ENCODE data around the gene FBXO46. TPM values are rescaled to one million over a fixed set of nuclear protein-coding genes. Genes with fewer than 3 reads are reported as not detected.

Gene FBXO46
- total and polyA plus RNA-seq, 2 donors (not counting 3 experiments of a cell fraction or from before 2014, with no cell fraction given): 7.7 to 21.2 TPM

GRCh38 chr19:45761714-45762113, 31.0 kb upstream of the FBXO46 start:
- H4K20me1 ChIP-seq (replicated peaks; ENCODE audit: control insufficient read depth, extremely low read depth, insufficient read depth, low read length): no peaks in the 10 kb centered on the region
- no peak for DNase-seq (ENCODE audit: low read depth, low spot score)
- H3K9ac ChIP-seq (replicated peaks; ENCODE audit: extremely low read depth, insufficient read depth, low read length): no peak overlapping the region
- no peaks in the 10 kb centered on the region for H3K79me2 ChIP-seq (ENCODE audit: control insufficient read depth, insufficient read depth, low read length)
- ChIA-PET CTCF (interaction anchor here (0.5 kb wide), 1 partner anchor 54 kb away, joined by 3 read pairs; no protein-coding TSS in a partner anchor), POLR2A (no interaction called here)
- H3K36me3 ChIP-seq (ENCODE audit: control insufficient read depth in 2 of 2, extremely low read depth in 1 of 2, insufficient read depth in 2 of 2, low read length in 2 of 2): no peaks in the 10 kb centered on the region
- no peaks in the 10 kb centered on the region for H3K9me3 ChIP-seq (replicated peaks; ENCODE audit: control insufficient read depth, insufficient read depth, low read length)
- H3K4me3 ChIP-seq (replicated peaks in 1 of 3; ENCODE audit: insufficient read depth in 1 of 3, low read depth in 1 of 3, low read length in 3 of 3): no peak overlapping the region
- no TSS peak for BruUV-seq (replicated peaks)
- dilution Hi-C loops (cut with MboI; ENCODE audit: extremely low pct_ligation_motif_present, low sequenced_read_pairs) (no loop called here), intact Hi-C loops (cut with micrococcal nuclease) (no loop called here)
- H3K27ac ChIP-seq (ENCODE audit: insufficient read depth, low read depth, low read length): no peak overlapping the region
- TF ChIP-seq GATA2 (IDR thresholded peaks at IDR 0.05; ENCODE audit: insufficient read depth, insufficient read length, low read depth, low read length): no peak
- no peak for TF ChIP-seq JUN (IDR thresholded peaks at IDR 0.05; ENCODE audit: borderline replicate concordance, insufficient read depth, insufficient read length, low read depth)
- TF ChIP-seq POLR2A (IDR thresholded peaks at IDR 0.05; ENCODE audit: low read depth, low read length): no peak
- TF ChIP-seq FOS (IDR thresholded peaks at IDR 0.05; ENCODE audit: borderline replicate concordance, insufficient read depth, low read length): no peak
- no peak for TF ChIP-seq POLR2AphosphoS5 (IDR thresholded peaks at IDR 0.05; ENCODE audit: insufficient read depth, low read depth, low read length)
- TF ChIP-seq, protein P1, sequence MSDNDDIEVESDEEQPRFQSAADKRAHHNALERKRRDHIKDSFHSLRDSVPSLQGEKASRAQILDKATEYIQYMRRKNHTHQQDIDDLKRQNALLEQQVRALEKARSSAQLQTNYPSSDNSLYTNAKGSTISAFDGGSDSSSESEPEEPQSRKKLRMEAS (IDR thresholded peaks at IDR 0.05; ENCODE audit: insufficient read depth, insufficient read length): no peak
- TF ChIP-seq MYC (IDR thresholded peaks at IDR 0.05; ENCODE audit: low read depth, low read length): no peak
- no peak for TF ChIP-seq EZH2 (IDR thresholded peaks at IDR 0.05; ENCODE audit: borderline replicate concordance, low read depth, low read length, severe bottlenecking)
- TF ChIP-seq CTCF (IDR thresholded peaks at IDR 0.05; ENCODE audit: extremely low read depth in 1 of 2, insufficient read depth in 1 of 2, low read depth in 1 of 2, low read length in 2 of 2): no peak
- H3K9me1 ChIP-seq (replicated peaks; ENCODE audit: control insufficient read depth, extremely low read depth, insufficient read depth, low read length): no peaks in the 10 kb centered on the region
- no peaks in the 10 kb centered on the region for H3K27me3 ChIP-seq (ENCODE audit: control insufficient read depth in 2 of 2, insufficient read depth in 2 of 2, low read length in 2 of 2)
- H2AFZ ChIP-seq (ENCODE audit: low read depth, low read length): no peak overlapping the region
- H3K4me2 ChIP-seq (ENCODE audit: insufficient read depth, low read length): no peak overlapping the region
- no peak for FAIRE-seq
- peaks cover 2% of the 10 kb centered on the region for H3K4me1 ChIP-seq (ENCODE audit: control insufficient read depth, extremely low read depth, insufficient read depth, low read length)

Data from endothelial cell of umbilical vein (primary cell).